Thoracic aorta (tissue), 2 donors: Measurements from ENCODE around the gene IP6K2. TPM values are rescaled to one million over a fixed set of nuclear protein-coding genes. Genes with fewer than 3 reads are reported as not detected.

Experiments
- ATAC-seq: fragments of 150-250 bp; one replicate; pipeline ENCODE4 v1.8.0; 2017; ENCODE audit warnings: low read depth; ENCODE audit not compliant: insufficient number of reproducible peaks, low FRiP score
- DNase-seq: peaks from one replicate; pipeline ENCODE4 v3.0.0-alpha.2; 2020; ENCODE audit warnings: low spot score
- H3K27ac ChIP-seq, 2 donors: fragments of 200-600 bp; sonication (generic); 1 replicate in 1 of 2; 2 replicates in 1 of 2; pipeline ENCODE4 v1.5.1; 2016; ENCODE audit warnings: mild to moderate bottlenecking in 2 of 2, moderate library complexity in 2 of 2
- H3K27me3 ChIP-seq: fragments of 200-600 bp; sonication (generic); replicated peaks from 2 replicates; pipeline ENCODE4 v1.6.0; 2016; ENCODE audit warnings: mild to moderate bottlenecking; ENCODE audit not compliant: insufficient read depth
- H3K36me3 ChIP-seq: fragments of 200-600 bp; sonication (generic); one replicate; pipeline ENCODE4 v1.5.1; 2016
- H3K4me1 ChIP-seq, 2 donors: fragments of 200-600 bp; sonication (generic); 1 replicate in 1 of 2; 2 replicates in 1 of 2; pipeline versions ENCODE4 v1.5.1 to v1.6.0; 2016; ENCODE audit warnings: low read depth in 2 of 2, mild to moderate bottlenecking in 1 of 2; ENCODE audit not compliant: control insufficient read depth in 1 of 2
- H3K4me3 ChIP-seq: fragments of 200-600 bp; sonication (generic); 2 replicates; pipeline ENCODE4 v1.5.1; 2016; ENCODE audit warnings: mild to moderate bottlenecking
- H3K9me3 ChIP-seq: fragments of 200-600 bp; sonication (generic); 2 replicates; pipeline ENCODE4 v1.5.1; 2016
- CTCF ChIP-seq: fragments of 200-600 bp; sonication (generic); IDR thresholded peaks from one replicate; pipeline ENCODE4 v1.5.1; 2019; ENCODE audit warnings: antibody characterized with exemption
- total RNA-seq, 2 donors: library from RNA; depleted of rRNA; stranded (reverse); fragments of >200 nt; gene quantifications; one replicate each; pipeline versions ENCODE4 v1.1.0 to v1.2.3, GENCODE V29; 2016

The IP6K2 gene
- total RNA-seq, 2 donors from 2014 or later, result 38.3 to 90.7 TPM

- Histone ChIP-seq H3K36me3 (peaks cover 49% of the 10 kb centered on the region), H3K27ac (no peak overlapping the region), H3K27me3 (no peaks in the 10 kb centered on the region), H3K9me3 (no peaks in the 10 kb centered on the region), H3K4me3 (no peak overlapping the region), H3K4me1 (peaks cover 13 to 19% of the 10 kb centered on the region in 2 donors)
- DNase-seq (no peak), ATAC-seq (no peak)
- TF ChIP-seq CTCF, result no peak
These were observed 37.3 kb downstream of the IP6K2 start for GRCh38 chr3:48679411-48680391.

- no peak overlapping the region for H3K27ac ChIP-seq
- no peaks in the 10 kb centered on the region for H3K9me3 ChIP-seq
- DNase-seq (no peak), ATAC-seq (no peak)
- no peak overlapping the region for H3K4me3 ChIP-seq
- H3K27me3 ChIP-seq, result no peaks in the 10 kb centered on the region
- peaks cover 6 to 12% of the 10 kb centered on the region in 2 donors for H3K4me1 ChIP-seq
- TF ChIP-seq CTCF, result no peak
- H3K36me3 ChIP-seq, result peaks cover 55% of the 10 kb centered on the region
These were observed 38.2 kb downstream of the IP6K2 start for GRCh38 chr3:48678566-48679380.

GRCh38 chr3:48678056-48678455, 39.0 kb downstream of the IP6K2 start:
- no peaks in the 10 kb centered on the region for H3K27me3 ChIP-seq
- DNase-seq, result no peak
- TF ChIP-seq CTCF, result no peak
- H3K4me3 ChIP-seq, result no peak overlapping the region
- no peaks in the 10 kb centered on the region for H3K9me3 ChIP-seq
- H3K4me1 ChIP-seq, result peaks cover 0 to 4% of the 10 kb centered on the region in 2 donors
- H3K36me3 ChIP-seq, result peaks cover 55% of the 10 kb centered on the region
- no peak overlapping the region for H3K27ac ChIP-seq
- ATAC-seq, result no peak

GRCh38 chr3:48674505-48674904, 42.5 kb downstream of the IP6K2 start:
- Histone ChIP-seq H3K9me3 (no peaks in the 10 kb centered on the region), H3K27me3 (no peaks in the 10 kb centered on the region), H3K27ac (no peak overlapping the region), H3K36me3 (peaks cover 42% of the 10 kb centered on the region), H3K4me1 (no peaks in the 10 kb centered on the region), H3K4me3 (no peak overlapping the region)
- DNase-seq, result no peak
- ATAC-seq, result no peak
- TF ChIP-seq CTCF, result no peak

GRCh38 chr3:48672522-48672921, 44.5 kb downstream of the IP6K2 start:
- H3K9me3 ChIP-seq, result no peaks in the 10 kb centered on the region
- peaks cover 28% of the 10 kb centered on the region for H3K36me3 ChIP-seq
- no peak overlapping the region for H3K27ac ChIP-seq
- no peak overlapping the region for H3K4me3 ChIP-seq
- H3K4me1 ChIP-seq, result no peaks in the 10 kb centered on the region
- no peak for TF ChIP-seq CTCF
- DNase-seq (no peak), ATAC-seq (no peak)
- no peaks in the 10 kb centered on the region for H3K27me3 ChIP-seq
